HG02884 (cell line): ENCODE data around the gene LRRC7.
"Not testable (repeated sequence)": the region's sequence is repeated elsewhere in the genome, so short reads cannot be mapped to it uniquely, and the experiment has no call there.

Experiments used
- ATAC-seq: cut with Tn5 transposase; IDR thresholded peaks from one replicate; pipeline ENCODE4 v1.9.1; 2021; ENCODE audit warnings: mild to moderate bottlenecking, moderate library complexity; ENCODE audit not compliant: unreplicated experiment

LRRC7 gene

DNA sequence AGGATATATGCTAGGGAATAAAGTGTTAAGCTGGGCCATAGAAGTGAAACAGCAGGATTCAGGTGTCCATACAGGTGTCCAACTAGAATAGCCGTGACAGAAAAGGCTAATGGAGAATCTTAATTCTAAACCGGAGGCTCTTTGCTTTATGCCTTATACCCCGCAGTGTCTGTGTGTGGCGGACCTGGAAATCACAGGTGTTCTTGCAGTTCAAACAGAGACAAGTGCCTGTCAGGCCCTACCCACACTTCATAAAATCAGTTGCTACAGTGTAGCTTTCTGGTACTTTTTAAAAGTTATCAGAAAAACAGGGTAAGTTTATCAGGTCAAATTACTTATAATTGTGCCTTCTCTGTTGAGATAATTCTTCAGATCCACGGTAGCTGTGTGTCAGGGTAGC, 293.9 kb downstream of the LRRC7 start:
- ATAC-seq, result no peak

DNA sequence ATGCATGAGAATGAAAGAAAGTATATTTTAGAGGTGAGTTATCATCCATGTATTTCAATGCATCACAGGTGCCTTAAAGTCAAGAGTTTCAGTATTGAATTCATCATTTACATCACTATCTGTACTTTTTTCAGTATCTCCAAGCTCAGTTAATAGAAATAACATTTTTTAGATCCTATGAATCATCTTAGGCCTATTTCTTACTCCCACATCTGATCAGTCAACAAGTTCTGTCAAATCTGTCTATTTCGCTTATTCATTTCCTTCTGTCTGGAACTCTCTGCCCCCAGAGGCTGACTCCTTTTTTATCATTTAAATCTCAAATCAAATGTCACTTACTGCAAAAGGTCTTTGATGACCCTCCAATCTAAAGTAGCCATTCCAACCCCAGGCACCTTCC, 295.2 kb downstream of the LRRC7 start:
- no peak for ATAC-seq

DNA sequence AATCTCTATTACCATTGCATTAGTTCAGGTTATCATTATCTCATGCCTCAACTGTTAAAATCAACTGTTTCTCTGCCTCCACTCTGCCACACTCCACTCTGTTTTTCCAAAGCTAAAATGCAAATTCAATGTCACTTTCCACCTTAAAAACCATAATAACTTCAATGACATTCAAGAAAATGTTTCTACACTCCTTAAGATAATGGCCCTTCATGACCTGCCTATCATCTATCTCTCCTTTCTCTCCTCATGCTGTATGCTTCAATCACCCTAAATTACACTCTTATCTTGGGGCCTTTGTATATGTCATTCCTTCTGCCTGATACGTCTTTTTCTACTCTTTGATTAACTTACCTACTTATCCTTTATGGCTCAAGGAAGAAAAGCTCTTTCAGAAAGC, 296.0 kb downstream of the LRRC7 start:
- ATAC-seq, result no peak

DNA sequence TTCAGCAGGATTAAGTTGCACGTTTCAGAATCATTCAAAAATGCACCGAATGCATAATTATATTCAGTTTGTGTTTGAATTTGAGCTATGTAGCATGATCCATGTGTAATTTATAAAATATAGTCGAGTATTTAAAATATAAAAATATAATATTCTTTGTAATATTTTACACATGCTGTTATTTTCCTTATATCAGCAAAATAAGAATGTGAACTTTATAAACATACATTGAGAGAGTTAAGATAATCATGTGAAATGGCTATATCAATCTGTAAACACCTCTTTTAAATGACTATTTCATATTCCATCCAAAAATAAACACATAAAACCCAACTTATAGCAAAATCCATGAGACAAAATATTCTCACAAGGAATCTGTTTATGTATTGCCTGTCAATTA, 303.7 kb downstream of the LRRC7 start:
- ATAC-seq, result no peak

DNA sequence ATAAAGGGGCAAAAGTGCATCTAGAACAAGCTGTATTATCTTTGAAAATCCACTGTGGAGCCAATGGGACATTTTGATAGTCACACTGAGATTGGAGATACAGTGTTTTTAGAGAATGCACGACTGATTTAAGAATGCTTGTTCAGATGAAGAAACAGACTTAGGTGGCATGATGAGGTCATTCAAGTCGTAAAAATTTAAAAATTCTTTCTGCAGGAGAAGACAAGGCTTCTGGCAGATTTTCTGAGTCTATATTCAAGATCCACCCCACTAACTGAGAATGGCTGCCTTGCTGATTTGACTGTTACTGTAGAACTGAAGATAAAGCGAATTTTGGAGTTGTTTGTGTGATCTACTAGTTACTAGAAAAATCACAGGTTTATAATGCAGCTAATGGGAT, 310.6 kb downstream of the LRRC7 start:
- no peak for ATAC-seq

DNA sequence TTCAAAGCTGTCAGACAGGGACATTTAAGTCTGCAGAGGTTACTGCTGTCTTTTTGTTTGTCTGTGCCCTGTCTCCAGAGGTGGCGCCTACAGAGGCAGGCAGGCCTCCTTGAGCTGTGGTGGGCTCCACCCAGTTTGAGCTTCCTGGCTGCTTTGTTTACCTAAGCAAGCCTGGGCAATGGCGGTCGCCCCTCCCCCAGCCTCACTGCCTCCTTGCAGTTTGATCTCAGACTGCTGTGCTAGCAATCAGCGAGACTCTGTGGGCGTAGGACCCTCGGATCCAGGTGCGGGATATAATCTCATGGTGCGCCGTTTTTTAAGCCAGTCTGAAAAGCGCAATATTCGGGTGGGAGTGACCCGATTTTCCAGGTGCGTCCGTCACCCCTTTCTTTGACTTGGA, 320.3 kb downstream of the LRRC7 start:
- not testable (repeated sequence) for ATAC-seq

DNA sequence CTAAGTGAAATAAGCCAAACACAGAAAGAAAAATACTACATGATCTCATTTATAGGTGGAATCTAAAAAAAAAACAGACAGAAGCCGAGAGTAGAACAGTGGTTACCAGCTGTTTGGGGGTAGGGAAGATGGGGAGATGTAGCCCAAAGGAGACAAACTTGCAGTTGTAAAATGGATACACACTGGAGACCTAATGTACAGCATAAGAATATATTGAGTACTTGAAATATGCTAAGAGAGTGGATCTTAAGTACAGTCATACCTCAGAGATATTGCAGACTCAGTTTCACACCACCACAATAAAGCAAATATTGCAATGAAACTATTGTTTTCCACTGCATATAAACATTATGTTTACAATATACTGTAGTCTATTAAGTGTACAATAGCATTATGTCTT, 320.9 kb downstream of the LRRC7 start:
- ATAC-seq, result no peak

DNA sequence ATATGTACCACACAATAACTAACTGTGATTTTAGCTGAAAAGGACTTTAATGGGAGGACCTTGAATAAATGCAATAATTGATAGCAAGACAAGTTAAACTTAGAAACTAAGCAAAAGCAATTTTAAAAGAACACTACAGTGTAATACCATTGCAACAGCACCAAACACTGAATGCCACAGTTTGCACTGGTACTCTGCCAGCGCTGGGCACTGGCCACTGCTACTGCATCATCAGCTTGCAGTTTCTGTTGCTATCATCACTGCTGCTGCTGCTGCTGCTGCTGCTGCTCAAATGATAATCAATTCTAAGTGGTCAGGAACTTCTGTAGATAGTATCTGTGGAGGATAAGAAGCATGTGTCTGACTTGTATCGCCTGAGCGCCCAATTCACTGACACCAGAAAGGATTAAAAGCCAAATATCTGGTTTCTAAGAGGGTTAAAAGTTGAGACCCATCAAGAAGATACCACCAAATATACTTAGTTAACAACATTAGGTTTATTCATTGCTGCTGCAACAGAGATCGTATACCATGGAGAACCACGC, 330.8 kb downstream of the LRRC7 start:
- no peak for ATAC-seq

DNA sequence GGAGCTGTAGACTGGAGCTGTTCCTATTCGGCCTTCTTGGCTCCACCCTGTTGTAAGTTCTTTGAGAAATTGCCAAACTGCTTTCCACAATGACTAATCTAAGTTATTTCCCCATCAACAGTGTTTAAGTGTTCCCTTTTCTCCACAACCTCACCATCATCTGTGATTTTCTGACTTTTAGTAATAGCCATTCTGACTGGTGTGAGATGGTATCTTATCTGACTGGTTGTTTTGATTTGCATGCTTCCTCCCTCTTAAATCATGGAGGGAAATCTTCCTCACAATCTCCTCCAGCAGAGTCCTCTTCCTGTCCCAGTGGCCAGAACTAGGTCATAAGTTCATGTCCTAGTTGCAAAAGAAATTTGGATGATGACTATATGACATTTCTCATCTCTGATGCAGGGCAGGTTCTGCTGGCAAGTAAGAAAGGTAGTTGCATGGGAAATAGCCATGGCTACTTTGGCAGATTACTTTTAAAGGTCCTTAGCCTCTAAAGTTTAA, 343.6 kb downstream of the LRRC7 start:
- no peak for ATAC-seq

DNA sequence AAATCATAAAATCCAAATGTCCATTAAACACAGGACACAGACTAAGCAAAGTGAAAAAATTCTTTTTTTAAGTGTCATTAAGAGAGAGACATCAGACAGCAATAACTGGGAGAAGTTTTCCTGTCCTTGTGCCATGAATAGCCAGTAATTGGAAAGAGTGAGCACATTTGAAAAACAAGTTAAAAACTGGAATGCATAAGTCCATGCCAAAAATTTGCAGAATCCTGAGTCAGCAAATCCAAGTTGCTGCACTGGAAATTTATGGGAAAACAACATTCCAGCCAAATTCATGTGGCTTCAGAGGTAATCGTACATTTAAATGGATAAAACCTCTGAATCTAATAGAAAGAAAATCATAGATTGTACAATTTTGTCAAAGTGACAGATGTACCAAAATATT, 346.3 kb downstream of the LRRC7 start:
- ATAC-seq, result no peak

DNA sequence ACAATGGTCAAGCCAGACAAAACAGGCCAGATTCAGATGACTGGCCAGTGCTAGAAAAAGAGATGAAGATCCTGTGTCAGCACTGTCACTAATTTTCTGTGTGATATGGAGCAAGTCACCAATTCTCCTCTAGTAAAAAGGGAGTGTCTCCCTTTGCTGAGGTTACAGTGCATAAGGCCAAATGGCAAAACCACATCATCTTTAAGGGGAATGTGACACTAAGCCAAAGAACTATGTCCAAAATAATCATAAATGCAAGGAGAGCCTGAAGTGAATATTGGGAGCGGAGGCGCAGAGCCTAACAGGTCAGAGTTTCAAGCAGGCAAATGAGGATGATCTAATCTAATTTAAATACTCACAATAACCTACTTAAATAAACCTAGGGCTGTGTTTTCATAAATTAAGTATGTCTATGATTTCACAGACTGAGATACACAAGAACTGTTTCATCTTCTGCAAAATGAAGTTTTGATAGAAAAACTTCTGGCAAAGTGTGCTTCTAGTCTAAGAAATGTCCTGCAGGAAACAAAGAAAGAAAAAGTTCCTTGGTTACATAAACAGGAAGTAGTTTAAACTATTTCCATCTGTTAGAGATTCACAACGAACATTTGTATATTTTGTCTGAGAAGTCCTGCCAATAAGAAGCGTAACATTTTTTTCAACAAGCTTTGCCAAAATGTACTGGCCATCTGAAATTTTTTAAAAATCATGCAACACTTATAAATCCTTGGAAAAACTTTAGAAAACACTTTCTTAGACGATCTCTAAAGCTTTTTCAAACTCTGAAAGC, 347.4 kb downstream of the LRRC7 start:
- ATAC-seq, result no peak

DNA sequence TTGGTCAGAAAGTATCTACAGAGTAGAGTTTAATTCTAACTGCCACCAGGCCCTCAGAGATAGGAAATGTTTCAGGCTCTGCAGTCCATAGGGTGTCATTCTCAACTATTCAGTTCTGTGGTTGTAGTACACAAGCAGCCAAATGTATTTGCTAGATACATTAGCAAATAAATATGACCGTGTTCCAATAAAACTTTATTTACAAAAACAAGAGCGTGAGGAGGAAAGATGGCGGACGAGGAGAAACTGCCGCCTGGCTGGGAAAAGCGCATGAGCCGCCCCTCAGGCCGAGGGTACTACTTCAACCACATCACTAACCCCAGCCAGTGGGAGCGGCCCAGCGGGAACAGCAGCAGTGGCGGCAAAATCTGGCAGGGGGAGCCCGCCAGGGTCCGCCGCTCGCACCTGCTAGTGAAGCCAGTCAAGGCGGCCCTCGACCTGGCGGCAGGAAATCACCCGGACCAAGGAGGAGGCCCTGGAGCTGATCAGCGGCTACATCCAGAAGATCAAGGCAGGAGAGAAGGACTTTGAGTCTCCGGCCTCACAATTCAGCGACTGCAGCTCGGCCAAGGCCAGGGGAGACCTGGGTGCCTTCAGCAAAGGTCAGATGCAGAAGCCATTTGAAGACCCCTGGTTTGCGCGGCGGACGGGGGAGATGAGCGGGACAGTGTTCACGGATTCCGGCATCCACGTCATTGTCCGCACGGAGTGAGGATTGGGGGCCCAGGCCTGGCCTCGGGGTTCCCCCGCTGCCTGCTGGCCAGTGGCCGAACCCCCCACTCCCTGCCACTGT, 351.6 kb downstream of the LRRC7 start:
- ATAC-seq, result no peak

DNA sequence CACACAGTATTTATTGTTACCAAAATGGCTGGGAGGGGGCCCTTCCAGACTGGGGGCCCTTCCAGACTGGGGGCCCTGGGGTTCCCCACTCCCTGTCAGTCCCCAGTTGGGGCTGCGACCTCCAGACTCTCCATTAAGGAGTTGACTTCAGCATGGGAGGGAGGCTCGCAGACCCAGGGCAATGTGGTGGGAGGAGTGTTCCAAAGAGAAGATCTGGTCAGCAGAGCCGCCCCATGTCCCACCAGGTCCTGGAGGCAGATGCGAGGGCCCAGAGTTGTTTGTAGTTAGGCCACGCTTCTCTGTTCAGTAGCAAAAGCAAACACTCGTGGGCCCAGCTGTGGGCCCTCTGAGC, 352.2 kb downstream of the LRRC7 start:
- no peak for ATAC-seq

DNA sequence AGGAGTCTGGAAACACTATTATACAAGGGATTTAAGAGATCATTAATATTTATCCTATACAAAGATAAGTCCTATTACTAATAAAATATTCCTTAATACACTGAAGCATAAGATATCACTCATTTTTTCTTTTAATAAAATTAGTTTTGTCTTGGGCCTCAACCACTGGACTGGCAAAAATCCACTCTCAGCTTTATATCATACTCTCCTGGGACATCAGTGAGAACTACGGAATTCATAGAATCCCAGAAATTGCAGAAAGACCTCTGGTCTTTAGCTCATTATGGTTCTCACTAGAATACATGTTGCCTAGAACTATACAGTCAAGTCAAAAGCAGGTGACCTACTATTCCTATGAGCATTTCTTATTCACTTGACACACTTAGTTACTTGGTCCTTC, 352.7 kb downstream of the LRRC7 start:
- ATAC-seq, result no peak

DNA sequence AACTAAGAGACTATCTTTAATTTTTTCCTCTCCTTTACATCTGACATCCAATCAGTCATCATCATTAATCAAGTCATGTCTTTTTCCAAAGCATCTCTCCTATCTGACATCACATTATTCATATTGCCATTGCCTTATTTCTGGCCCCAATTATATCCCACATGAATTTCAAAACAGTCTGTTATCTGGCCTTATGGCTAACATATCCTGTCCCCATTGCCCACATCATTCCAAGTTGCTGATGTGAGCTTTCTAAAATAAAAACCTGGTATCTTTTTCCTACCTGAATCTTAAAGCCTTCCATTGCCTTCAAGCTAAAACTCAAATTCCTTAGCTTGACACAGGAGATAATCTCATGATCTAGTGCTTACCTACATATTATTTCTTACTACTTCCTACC, 353.8 kb downstream of the LRRC7 start:
- ATAC-seq, result no peak

DNA sequence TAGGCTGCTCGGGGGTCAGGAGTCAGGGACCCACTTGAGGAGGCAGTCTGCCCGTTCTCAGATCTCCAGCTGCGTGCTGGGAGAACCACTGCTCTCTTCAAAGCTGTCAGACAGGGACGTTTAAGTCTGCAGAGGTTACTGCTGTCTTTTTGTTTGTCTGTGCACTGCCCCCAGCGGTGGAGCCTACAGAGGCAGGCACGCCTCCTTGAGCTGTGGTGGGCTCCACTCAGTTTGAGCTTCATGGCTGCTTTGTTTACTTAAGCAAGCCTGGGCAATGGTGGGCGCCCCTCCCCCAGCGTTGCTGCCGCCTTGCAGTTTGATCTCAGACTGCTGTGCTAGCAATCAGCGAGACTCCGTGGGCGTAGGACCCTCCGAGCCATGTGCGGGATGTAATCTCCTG, 360.5 kb downstream of the LRRC7 start:
- not testable (repeated sequence) for ATAC-seq

DNA sequence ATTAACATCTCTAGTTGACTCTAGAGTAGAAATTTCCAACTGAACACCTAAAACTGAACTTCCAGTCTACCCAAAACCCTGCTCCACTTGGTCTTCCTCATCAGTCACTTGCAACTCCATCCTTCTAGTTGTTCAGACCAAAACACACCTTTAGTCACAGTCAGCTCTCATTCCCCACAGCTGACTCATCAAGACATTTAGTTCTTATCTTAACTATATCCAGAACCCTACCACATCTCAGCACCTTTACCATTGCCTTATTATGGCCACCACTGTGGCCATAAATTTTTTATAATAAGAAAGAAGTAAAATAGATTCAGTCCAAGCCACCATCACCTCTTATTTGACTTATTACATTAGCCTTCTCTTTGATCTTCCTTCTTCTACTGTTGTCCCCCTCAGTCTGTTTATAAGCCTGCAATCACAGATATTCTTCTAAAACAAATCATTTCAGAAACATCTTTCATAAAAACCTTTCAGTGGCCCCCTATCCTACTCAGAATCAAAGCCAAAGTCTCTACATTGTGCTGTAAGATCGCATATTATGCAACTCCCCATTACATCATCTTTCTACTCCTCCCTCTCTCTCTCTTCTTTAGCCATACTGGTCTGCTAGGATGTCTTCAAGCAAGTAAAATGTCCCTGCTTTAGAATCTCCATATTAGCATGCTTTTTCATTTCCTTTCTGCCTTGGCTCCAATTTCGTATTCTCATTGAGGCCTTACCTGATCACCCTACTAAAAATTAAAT, 361.8 kb downstream of the LRRC7 start:
- no peak for ATAC-seq

DNA sequence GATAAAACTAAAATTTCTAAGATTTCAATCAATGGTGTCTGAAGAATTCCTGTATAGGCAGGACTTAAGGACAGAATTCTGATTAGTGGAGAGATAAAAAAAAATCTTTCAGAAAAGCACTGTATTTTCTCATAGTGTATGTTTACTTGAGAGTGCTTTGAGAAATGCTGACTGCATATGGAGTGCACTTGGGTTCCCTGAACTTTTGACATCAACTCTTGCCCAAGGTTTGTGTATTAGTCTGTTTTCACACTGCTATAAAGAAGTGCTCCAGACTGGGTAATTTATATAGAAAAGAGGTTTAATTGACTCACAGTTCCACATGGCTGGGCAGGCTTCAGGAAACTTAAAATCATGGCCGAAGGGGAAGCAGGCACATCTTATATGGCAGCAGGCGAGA, 362.7 kb downstream of the LRRC7 start:
- no peak for ATAC-seq

DNA sequence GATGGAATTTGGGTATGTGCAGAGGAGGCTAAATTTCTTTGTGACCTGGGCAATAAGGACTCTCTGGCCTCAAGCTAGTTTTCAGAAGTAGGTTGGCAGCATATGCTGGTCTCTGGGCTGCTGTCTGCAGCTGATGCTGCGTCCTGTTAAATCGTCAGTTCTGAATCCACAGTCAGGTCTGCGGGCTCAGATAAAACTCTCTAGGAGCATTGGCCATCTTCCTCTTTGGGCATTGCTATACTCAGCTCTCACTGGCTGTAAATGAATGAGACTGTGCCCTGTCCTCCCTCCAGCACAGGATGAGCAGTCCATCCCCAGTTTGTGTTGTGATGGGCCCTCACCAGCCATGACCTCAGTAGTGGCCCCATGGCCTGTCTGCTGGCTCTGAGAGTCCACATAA, 365.0 kb downstream of the LRRC7 start:
- ATAC-seq, result no peak

DNA sequence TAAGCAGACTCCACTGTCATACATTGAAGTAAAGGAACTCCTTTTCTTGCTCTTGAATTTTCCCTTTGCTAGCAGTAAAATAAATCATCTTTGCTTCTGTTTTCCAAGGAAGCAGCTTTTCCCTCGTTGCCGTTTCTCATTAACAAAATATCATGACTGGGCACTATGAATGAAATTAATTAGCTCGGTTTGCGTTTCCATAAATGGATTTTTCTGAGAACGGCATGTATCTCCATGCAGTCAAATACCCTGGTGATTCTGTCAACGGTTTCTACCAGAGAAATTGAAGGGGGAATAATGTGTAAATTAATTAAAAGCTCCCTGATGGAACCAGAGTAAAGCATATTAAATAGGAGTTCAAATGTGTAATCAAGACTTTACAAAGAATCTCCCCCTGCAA, 372.5 kb downstream of the LRRC7 start:
- no peak for ATAC-seq

DNA sequence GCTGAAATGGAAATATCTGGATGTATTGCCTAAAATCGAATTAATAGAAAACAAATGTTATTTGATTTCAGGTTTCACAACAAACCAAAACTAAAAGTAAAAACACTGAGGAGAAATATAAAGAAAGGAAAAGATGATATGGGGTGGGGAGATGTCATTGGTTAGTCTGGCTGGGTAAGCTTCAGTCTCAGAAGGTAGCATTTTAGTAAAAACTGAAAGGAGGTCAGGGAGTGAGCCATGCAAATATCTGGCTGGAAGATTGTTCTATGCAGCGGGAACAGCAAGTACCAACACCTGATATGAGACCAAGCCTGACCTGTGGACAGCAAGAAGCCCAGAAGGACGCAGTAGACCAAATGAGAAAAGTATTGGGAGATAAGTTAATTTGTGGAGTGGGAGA, 373.1 kb downstream of the LRRC7 start:
- ATAC-seq, result no peak
